ENCODE results near the gene TRIM44.
A peak's percentile ranks its signal among the peaks of the same experiment; 100 is the strongest.
"Not testable (repeated sequence)": the region's sequence is repeated elsewhere in the genome, so short reads cannot be mapped to it uniquely, and the experiment has no call there.

The TRIM44 gene

GRCh38 chr11:35759951-35760350 is 97.4 kb downstream of the TRIM44 start:
- not testable (repeated sequence) for DNase-seq

GRCh38 chr11:35761899-35762298 is 99.3 kb downstream of the TRIM44 start:
- no peak for DNase-seq

GRCh38 chr11:35763301-35763700 is 100.7 kb downstream of the TRIM44 start:
- no peak for DNase-seq

GRCh38 chr11:35763765-35764164 is 101.2 kb downstream of the TRIM44 start:
- DNase-seq: no peak

GRCh38 chr11:35764417-35764816 is 101.8 kb downstream of the TRIM44 start:
- DNase-seq: no peak

- DNase-seq: no peak
These were observed 102.6 kb downstream of the TRIM44 start for GRCh38 chr11:35765211-35765610.

- DNase-seq: no peak
These were observed 104.1 kb downstream of the TRIM44 start for GRCh38 chr11:35766651-35767050.

- peak; percentile 67 for DNase-seq
These were observed 107.8 kb downstream of the TRIM44 start for GRCh38 chr11:35770425-35770824.

- DNase-seq: no peak
These were observed 109.1 kb downstream of the TRIM44 start for GRCh38 chr11:35771722-35772121.

GRCh38 chr11:35777241-35777640 is 114.7 kb downstream of the TRIM44 start:
- DNase-seq: not testable (repeated sequence)

- DNase-seq: not testable (repeated sequence)
These were observed 116.4 kb downstream of the TRIM44 start for GRCh38 chr11:35778943-35779342.

GRCh38 chr11:35779409-35779808 is 116.8 kb downstream of the TRIM44 start:
- no peak for DNase-seq

- DNase-seq: peak; percentile 76
These were observed 118.6 kb downstream of the TRIM44 start for GRCh38 chr11:35780951-35781860.

- DNase-seq: no peak
These were observed 119.4 kb downstream of the TRIM44 start for GRCh38 chr11:35781861-35782470.

- no peak for DNase-seq
These were observed 121.2 kb downstream of the TRIM44 start for GRCh38 chr11:35783809-35784208.

GRCh38 chr11:35784699-35785098 is 122.1 kb downstream of the TRIM44 start:
- DNase-seq: no peak

GRCh38 chr11:35785287-35786167 is 123.0 kb downstream of the TRIM44 start:
- no peak for DNase-seq

GRCh38 chr11:35786188-35786587 is 123.6 kb downstream of the TRIM44 start:
- peak; percentile 53 for DNase-seq

- DNase-seq: peak; percentile 79
These were observed 124.5 kb downstream of the TRIM44 start for GRCh38 chr11:35787013-35787504.

- no peak for DNase-seq
These were observed 125.1 kb downstream of the TRIM44 start for GRCh38 chr11:35787626-35788025.

GRCh38 chr11:35791088-35791958 is 128.7 kb downstream of the TRIM44 start:
- DNase-seq: peak; percentile 40

All from fibroblast of skin of abdomen (primary cell).